MM.1S (cell line): Measurements from ENCODE around the gene IGF1R.

Experiments used
- CTCF ChIP-seq: fragments of 300-600 bp; sonication (generic); IDR thresholded peaks from 2 replicates; pipeline ENCODE4 v1.5.1; 2016; ENCODE audit warnings: antibody characterized with exemption, low read length, mixed read lengths
- EZH2 ChIP-seq: fragments of 300-600 bp; sonication (generic); optimal IDR thresholded peaks from 2 replicates; pipeline ENCODE3; 2017; ENCODE audit warnings: low read depth, mild to moderate bottlenecking, antibody characterized with exemption, low read length, mixed read lengths
- EZH2phosphoT487 ChIP-seq: fragments of 300-600 bp; sonication (generic); IDR thresholded peaks from 2 replicates; pipeline ENCODE4 v1.6.1; 2018; ENCODE audit warnings: antibody characterized with exemption, low read length

- no peak for TF ChIP-seq CTCF
- no peak for TF ChIP-seq EZH2
- no peak for TF ChIP-seq EZH2phosphoT487
Observed at GRCh38 chr15:98667521-98668179, 19.3 kb downstream of the IGF1R start.
